Stimulated activated naive CD8-positive, alpha-beta T cell treated with anti-CD3 and anti-CD28 coated beads, Interleukin-15, amount 100 ng/mL, for 72 hours (primary cell): ENCODE measurements around the gene MTNR1B.

Experiments used
- ATAC-seq: fragments of 150-1000 bp; cut with Tn5 transposase; 2 replicates; pipeline ENCODE4 v1.10.0; 2021; ENCODE audit warnings: mild to moderate bottlenecking, moderate library complexity
- DNase-seq, 2 donors: peaks; one replicate each; pipeline ENCODE4 v3.0.0; 2021 to 2022
- H3K27ac Mint-ChIP-seq, 2 donors: one replicate each; pipeline ENCODE4 v1.8.0; 2022; ENCODE audit warnings: mild to moderate bottlenecking in 2 of 2, mixed read lengths in 2 of 2, moderate library complexity in 2 of 2
- H3K27me3 Mint-ChIP-seq: one replicate; pipeline ENCODE4 v1.8.0; 2022; ENCODE audit warnings: mixed read lengths
- H3K4me1 Mint-ChIP-seq: one replicate; pipeline ENCODE4 v1.8.0; 2022; ENCODE audit warnings: mild to moderate bottlenecking, mixed read lengths
- H3K4me3 Mint-ChIP-seq, 2 donors: one replicate each; pipeline ENCODE4 v1.8.0; 2022; ENCODE audit warnings: mild to moderate bottlenecking in 2 of 2, mixed read lengths in 2 of 2, moderate library complexity in 1 of 2
- H3K9me3 Mint-ChIP-seq, 2 donors: one replicate each; pipeline ENCODE4 v1.8.0; 2022; ENCODE audit warnings: mixed read lengths in 2 of 2

MTNR1B gene

GRCh38 chr11:93005239-93005638 is 35.8 kb downstream of the MTNR1B start:
- Mint-ChIP-seq H3K27me3 (no peaks in the 10 kb centered on the region), H3K4me1 (no peaks in the 10 kb centered on the region), H3K27ac (no peak overlapping the region), H3K4me3 (no peak overlapping the region), H3K9me3 (peaks cover 5 to 6% of the 10 kb centered on the region in 2 donors)
- no peak for ATAC-seq
- DNase-seq = no peak

GRCh38 chr11:93013646-93014045 is 44.2 kb downstream of the MTNR1B start:
- Mint-ChIP-seq H3K27ac (no peak overlapping the region), H3K4me1 (no peaks in the 10 kb centered on the region), H3K27me3 (peaks cover 6% of the 10 kb centered on the region), H3K4me3 (no peak overlapping the region), H3K9me3 (peaks cover 10 to 11% of the 10 kb centered on the region in 2 donors)
- ATAC-seq (no peak), DNase-seq (no peak)

DNA sequence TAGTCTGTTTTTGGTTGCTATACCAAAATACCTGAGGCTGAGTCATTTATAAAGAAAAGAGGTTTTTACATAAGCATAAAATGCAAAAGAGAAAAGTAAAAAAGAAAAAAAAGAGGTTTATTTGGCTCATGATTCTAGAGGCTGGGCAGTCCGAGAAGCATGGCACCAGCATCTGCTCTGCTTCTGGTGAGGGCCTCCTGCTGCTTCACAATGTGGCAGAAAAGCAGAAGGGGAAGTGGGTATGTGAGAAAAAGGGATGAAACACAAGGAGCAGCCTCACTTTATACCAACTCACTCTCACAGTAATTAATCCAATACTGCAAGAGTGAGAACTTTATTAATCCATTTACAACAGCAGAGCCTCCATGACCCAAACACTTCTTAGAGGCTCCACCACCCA is 47.1 kb downstream of the MTNR1B start:
- Mint-ChIP-seq H3K4me1 (no peaks in the 10 kb centered on the region), H3K27ac (no peak overlapping the region), H3K4me3 (no peak overlapping the region), H3K9me3 (peaks cover 5% of the 10 kb centered on the region in 2 donors), H3K27me3 (peaks cover 5% of the 10 kb centered on the region)
- DNase-seq (no peak), ATAC-seq (no peak)

DNA sequence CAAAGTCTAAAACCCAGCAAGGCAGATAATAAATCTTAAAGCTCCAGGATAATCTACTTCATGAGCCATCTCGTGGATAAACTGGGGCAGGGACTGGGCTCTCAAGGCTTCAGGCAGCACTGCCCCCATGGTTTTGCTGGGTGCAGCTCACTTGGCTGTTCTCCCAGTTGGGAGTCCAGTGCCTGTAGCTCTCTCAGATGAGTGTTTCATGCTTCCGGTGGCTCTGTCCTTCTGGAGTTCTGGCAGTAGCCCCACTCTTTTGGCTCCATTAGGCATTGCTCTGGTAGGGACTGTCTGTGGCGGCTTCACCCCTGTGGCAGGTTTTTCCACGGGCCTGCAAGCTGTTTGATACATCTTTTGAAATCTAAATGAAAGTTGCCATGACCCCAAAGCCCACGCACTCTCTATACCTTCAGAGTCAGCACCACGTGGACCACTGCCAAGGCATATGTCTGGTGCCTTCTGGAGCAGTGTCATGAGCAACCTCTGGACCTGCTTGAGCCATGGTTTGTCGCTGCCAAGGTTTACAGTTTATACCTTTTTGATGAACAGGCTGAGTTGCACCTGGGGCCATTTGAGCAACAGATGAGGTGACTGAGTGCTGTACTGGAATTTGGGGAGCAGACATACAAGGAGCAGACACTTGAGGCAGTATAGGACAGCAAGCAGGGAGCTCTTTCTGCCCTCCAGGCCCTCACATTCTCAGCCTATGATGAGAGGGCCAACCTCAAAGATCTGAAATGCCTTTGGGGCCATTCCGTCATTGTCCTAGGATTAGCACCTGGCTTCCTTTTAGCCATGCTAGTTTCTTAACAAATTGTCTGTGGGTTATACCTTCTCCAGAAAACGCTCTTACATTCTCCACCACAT is 48.6 kb downstream of the MTNR1B start:
- Mint-ChIP-seq H3K27me3 (no peaks in the 10 kb centered on the region), H3K9me3 (peaks cover 5% of the 10 kb centered on the region in 2 donors), H3K27ac (no peak overlapping the region), H3K4me1 (no peaks in the 10 kb centered on the region), H3K4me3 (no peak overlapping the region)
- ATAC-seq = no peak
- no peak for DNase-seq

- Mint-ChIP-seq H3K27me3 (no peaks in the 10 kb centered on the region), H3K27ac (no peak overlapping the region), H3K9me3 (peaks cover 0 to 5% of the 10 kb centered on the region in 2 donors), H3K4me3 (no peak overlapping the region), H3K4me1 (no peaks in the 10 kb centered on the region)
- ATAC-seq = no peak
- DNase-seq = no peak
These were observed 51.0 kb downstream of the MTNR1B start for GRCh38 chr11:93020248-93021046.

- Mint-ChIP-seq H3K9me3 (no peaks in the 10 kb centered on the region), H3K27ac (no peak overlapping the region), H3K27me3 (no peaks in the 10 kb centered on the region), H3K4me3 (no peak overlapping the region), H3K4me1 (no peaks in the 10 kb centered on the region)
- no peak for ATAC-seq
- no peak for DNase-seq
These were observed 54.9 kb downstream of the MTNR1B start for GRCh38 chr11:93024369-93024768.

- H3K4me3 Mint-ChIP-seq = no peak overlapping the region
- H3K9me3 Mint-ChIP-seq = no peaks in the 10 kb centered on the region
- no peaks in the 10 kb centered on the region for H3K27me3 Mint-ChIP-seq
- H3K4me1 Mint-ChIP-seq = no peaks in the 10 kb centered on the region
- ATAC-seq = no peak
- DNase-seq = no peak
- H3K27ac Mint-ChIP-seq = peak overlapping the region in 1 of 2 donors; percentile 57
These were observed 56.3 kb downstream of the MTNR1B start for GRCh38 chr11:93025558-93026255.

DNA sequence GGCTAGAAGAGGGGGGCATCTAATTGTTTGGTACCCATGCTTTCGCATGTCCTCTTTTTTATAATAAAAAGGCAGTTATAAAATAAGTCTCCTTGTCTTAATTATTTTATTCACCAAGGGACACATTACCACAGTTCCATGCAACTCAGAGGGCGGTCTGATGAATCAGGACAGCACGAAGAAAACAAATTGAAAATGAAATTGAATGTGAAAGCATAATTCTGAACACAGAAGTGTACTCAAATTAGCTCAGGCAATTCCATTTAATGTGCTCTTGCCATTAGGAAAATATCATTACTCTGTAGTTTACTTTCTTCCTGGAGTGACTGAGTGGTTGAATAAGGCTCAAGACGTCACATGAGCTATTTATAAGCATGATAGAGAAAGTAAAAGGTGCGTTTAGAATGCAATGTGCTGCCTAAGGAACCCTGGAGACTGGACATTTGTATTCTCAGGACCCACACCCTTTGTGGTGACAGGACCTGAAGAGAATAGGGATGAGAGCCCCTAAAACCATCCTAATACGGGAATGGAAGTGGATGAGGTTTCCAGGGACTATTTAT is 59.6 kb downstream of the MTNR1B start:
- no peak for ATAC-seq
- Mint-ChIP-seq H3K27ac (no peak overlapping the region), H3K9me3 (no peaks in the 10 kb centered on the region), H3K4me3 (no peak overlapping the region), H3K4me1 (no peaks in the 10 kb centered on the region), H3K27me3 (no peaks in the 10 kb centered on the region)
- DNase-seq = no peak

DNA sequence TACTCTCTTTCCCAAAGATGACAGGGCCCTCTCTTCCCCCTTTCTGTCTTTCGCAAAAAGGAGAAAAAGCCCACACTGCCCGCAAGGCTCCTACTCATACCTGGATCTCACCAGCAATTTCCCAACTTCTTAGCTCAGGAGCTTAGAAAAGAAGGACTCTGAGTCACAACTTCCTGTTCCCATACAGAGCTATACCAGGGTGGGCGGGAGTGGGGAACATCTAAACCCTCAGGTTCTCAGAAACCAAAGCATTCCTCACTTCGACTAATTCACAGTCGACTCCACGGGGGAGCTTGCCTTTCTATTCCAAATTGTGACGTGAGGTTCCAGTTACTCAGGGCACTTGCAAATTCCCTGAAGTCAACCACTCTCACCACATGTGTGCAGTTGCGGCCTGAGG is 61.9 kb downstream of the MTNR1B start:
- Mint-ChIP-seq H3K27ac (no peak overlapping the region), H3K27me3 (no peaks in the 10 kb centered on the region), H3K4me3 (no peak overlapping the region), H3K4me1 (no peaks in the 10 kb centered on the region), H3K9me3 (no peaks in the 10 kb centered on the region)
- ATAC-seq = no peak
- DNase-seq = no peak
